HCT116 (cell line): ENCODE measurements around the gene C16orf74. TPM values are rescaled to one million over a fixed set of nuclear protein-coding genes. Genes with fewer than 3 reads are reported as not detected.

Source experiments
- ATAC-seq: fragments of 200-7000 bp; cut with Tn5 transposase; 2 replicates; pipeline ENCODE4 v1.9.1; 2020; ENCODE audit warnings: mild to moderate bottlenecking, moderate library complexity
- BruUV-seq: library from RNA; stranded (reverse); fragments of 400-500 nt; replicated peaks from 2 replicates; lab custom pipeline; 2021; lab: Mats Ljungman, UMichigan
- CTCF ChIA-PET: fragments of 300-600 bp; sonication (Branson Sonifier 250); formaldehyde crosslinking; loops from one replicate; lab custom pipeline; 2021; ENCODE audit warnings: antibody characterized with exemption; lab: Charles Lee
- POLR2A ChIA-PET: fragments of 300-600, 350-600 bp; sonication (Branson Sonifier 250); formaldehyde crosslinking; loops from one replicate; lab custom pipeline; 2021; ENCODE audit warnings: antibody characterized with exemption; lab: Charles Lee
- RAD21 ChIA-PET, 2 experiments: fragments of 300-600 bp; sonication (Branson Sonifier 250); formaldehyde crosslinking; loops; one replicate each; lab custom pipeline; 2023; ENCODE audit warnings: low total read pairs in 2 of 2; ENCODE audit not compliant: uncharacterized antibody in 2 of 2, unreplicated experiment in 2 of 2, low non-redundant PET in 1 of 2; lab: Charles Lee
- DNase-seq: peaks from one replicate; pipeline ENCODE4 v3.0.0-alpha.2; 2010; ENCODE audit warnings: low read depth, low spot score
- H2AFZ ChIP-seq: fragments of 200-600 bp; shearing (Covaris generic), sonication (generic); 2 replicates; pipeline ENCODE4 v1.6.1; 2017; ENCODE audit warnings: low read depth, mixed run types, mixed read lengths, antibody characterized with exemption, low read length; ENCODE audit not compliant: poor library complexity, severe bottlenecking
- H3K27ac ChIP-seq: 2 replicates; pipeline ENCODE4 v1.5.1; 2012; ENCODE audit warnings: low read depth, low read length
- H3K27me3 ChIP-seq: fragments of 200-600 bp; sonication (generic); 2 replicates; pipeline ENCODE4 v1.6.1; 2016; ENCODE audit warnings: mixed run types, low read length, mixed read lengths; ENCODE audit not compliant: insufficient read depth
- H3K36me3 ChIP-seq, 2 experiments: fragments of 200-500 bp in 1 of 2; fragments of 200-600 bp in 1 of 2; sonication (Bioruptor generic) in 1 of 2; sonication (generic) in 1 of 2; 2 replicates each; pipeline versions ENCODE4 v1.5.1 to v1.6.1; 2014 to 2016; ENCODE audit warnings: low read length in 2 of 2, inconsistent platforms in 1 of 2, mixed read lengths in 1 of 2, mixed run types in 1 of 2; ENCODE audit not compliant: insufficient read depth in 2 of 2, control insufficient read depth in 1 of 2
- H3K4me1 ChIP-seq, 2 experiments: fragments of 200-600 bp in 1 of 2; sonication (generic) in 1 of 2; 2 replicates each; pipeline versions ENCODE4 v1.5.1 to v1.6.1; 2012 to 2017; ENCODE audit warnings: low read length in 2 of 2, inconsistent platforms in 1 of 2, mild to moderate bottlenecking in 1 of 2, mixed read lengths in 1 of 2, mixed run types in 1 of 2, moderate library complexity in 1 of 2; ENCODE audit not compliant: insufficient read depth in 2 of 2, control insufficient read depth in 1 of 2
- H3K4me2 ChIP-seq: fragments of 200-600 bp; sonication (generic); 2 replicates; pipeline ENCODE4 v1.6.1; 2017; ENCODE audit warnings: mixed run types, low read length, mixed read lengths
- H3K4me3 ChIP-seq, 2 experiments: fragments of 200-600 bp in 1 of 2; sonication (generic) in 1 of 2; replicated peaks in 1 of 2; 2 replicates each; pipeline ENCODE4 v1.5.1; 2011 to 2016; ENCODE audit warnings: low read length in 2 of 2, control low read depth in 1 of 2, low read depth in 1 of 2, mild to moderate bottlenecking in 1 of 2, mixed read lengths in 1 of 2, mixed run types in 1 of 2
- H3K79me2 ChIP-seq: fragments of 200-600 bp; sonication (generic); 2 replicates; pipeline ENCODE4 v1.6.1; 2017; ENCODE audit warnings: mild to moderate bottlenecking, mixed run types, low read length, moderate library complexity, mixed read lengths; ENCODE audit not compliant: insufficient read depth
- H3K9ac ChIP-seq: fragments of 200-600 bp; sonication (generic); 2 replicates; pipeline ENCODE4 v1.6.1; 2016; ENCODE audit warnings: low read length, mixed read lengths
- H3K9me2 ChIP-seq: fragments of 200-600 bp; sonication (generic), shearing (Covaris generic); 2 replicates; pipeline ENCODE4 v1.6.1; 2017; ENCODE audit warnings: mixed run types, mild to moderate bottlenecking, moderate library complexity; ENCODE audit not compliant: insufficient read depth
- H3K9me3 ChIP-seq, 2 experiments: fragments of 200-500 bp in 1 of 2; fragments of 200-600 bp in 1 of 2; sonication (Bioruptor generic) in 1 of 2; sonication (generic) in 1 of 2; 2 replicates each; pipeline ENCODE4 v1.6.1; 2014 to 2017; ENCODE audit warnings: low read length in 2 of 2, mixed read lengths in 2 of 2, inconsistent platforms in 1 of 2, low read depth in 1 of 2, mild to moderate bottlenecking in 1 of 2, mixed run types in 1 of 2, moderate library complexity in 1 of 2; ENCODE audit not compliant: control insufficient read depth in 1 of 2, insufficient read depth in 1 of 2
- H4K20me1 ChIP-seq: fragments of 200-600 bp; sonication (generic), shearing (Covaris generic); 2 replicates; pipeline ENCODE4 v1.6.1; 2017; ENCODE audit warnings: mixed run types, mild to moderate bottlenecking, moderate library complexity; ENCODE audit not compliant: insufficient read depth
- CBX3 ChIP-seq: IDR thresholded peaks from 2 replicates; pipeline ENCODE4 v1.6.1; 2012; ENCODE audit warnings: low read depth
- CEBPB ChIP-seq: IDR thresholded peaks from 2 replicates; pipeline ENCODE4 v1.6.1; 2012; ENCODE audit warnings: low read depth
- ELF1 ChIP-seq: IDR thresholded peaks from 2 replicates; pipeline ENCODE4 v1.6.1; 2012; ENCODE audit warnings: low read depth, borderline replicate concordance
- EZH2 ChIP-seq: fragments of 200-600 bp; sonication (generic); IDR thresholded peaks from 2 replicates; pipeline ENCODE4 v1.6.1; 2017; ENCODE audit warnings: antibody characterized with exemption, mixed run types
- EZH2phosphoT487 ChIP-seq: fragments of 200-600 bp; IDR thresholded peaks from 2 replicates; pipeline ENCODE4 v1.6.1; 2018; ENCODE audit warnings: antibody characterized with exemption, borderline replicate concordance
- FOSL1 ChIP-seq: IDR thresholded peaks from 2 replicates; pipeline ENCODE4 v1.6.1; 2012; ENCODE audit warnings: low read depth
- JUND ChIP-seq: IDR thresholded peaks from 2 replicates; pipeline ENCODE4 v1.6.1; 2012
- POLR2A ChIP-seq: IDR thresholded peaks from 2 replicates; pipeline ENCODE4 v1.7.0; 2011; ENCODE audit warnings: borderline replicate concordance; ENCODE audit not compliant: insufficient read depth, insufficient read length; ENCODE audit errors: extremely low read depth
- POLR2AphosphoS5 ChIP-seq: IDR thresholded peaks from 2 replicates; pipeline ENCODE4 v1.6.1; 2011; ENCODE audit warnings: mild to moderate bottlenecking, low read depth, low read length, moderate library complexity
- RAD21 ChIP-seq: IDR thresholded peaks from 2 replicates; pipeline ENCODE4 v1.6.1; 2012; ENCODE audit warnings: low read depth, mild to moderate bottlenecking
- SIN3A ChIP-seq: IDR thresholded peaks from 2 replicates; pipeline ENCODE4 v1.6.1; 2012; ENCODE audit warnings: low read depth
- SP1 ChIP-seq: IDR thresholded peaks from 2 replicates; pipeline ENCODE4 v1.6.1; 2012; ENCODE audit warnings: low read depth
- SRF ChIP-seq: IDR thresholded peaks from 2 replicates; pipeline ENCODE4 v1.6.1; 2012; ENCODE audit warnings: low read depth
- TCF7L2 ChIP-seq: IDR thresholded peaks from 2 replicates; pipeline ENCODE4 v1.7.0; 2011; ENCODE audit warnings: borderline replicate concordance, inconsistent platforms; ENCODE audit not compliant: insufficient read depth, insufficient read length; ENCODE audit errors: extremely low read depth
- ZFX ChIP-seq: fragments of 450-650 bp; IDR thresholded peaks from 2 replicates; pipeline ENCODE4 v1.6.1; 2017
- ZNF274 ChIP-seq: fragments of 200-500 bp; sonication (Bioruptor generic); IDR thresholded peaks from 2 replicates; pipeline ENCODE4 v1.6.1; 2014; ENCODE audit warnings: mild to moderate bottlenecking, low read depth, low read length, inconsistent platforms
- intact Hi-C: fragments of 100-400 bp; cut with micrococcal nuclease; formaldehyde crosslinking; loops from 2 replicates; pipeline ENCODE4 v1.10.0; 2022
- total RNA-seq: library from RNA; stranded (reverse); gene quantifications from one replicate; pipeline ENCODE4 v1.2.1, GENCODE V29; 2021; ENCODE audit not compliant: unreplicated experiment
- TF ChIP-seq, protein P1 (sequence below): IDR thresholded peaks from 2 replicates; pipeline ENCODE4 v1.6.1; 2012; ENCODE audit warnings: low read depth
- TF ChIP-seq, protein P2 (sequence below): IDR thresholded peaks from 2 replicates; pipeline ENCODE4 v1.6.1; 2012
- TF ChIP-seq, protein P3 (sequence below): IDR thresholded peaks from 2 replicates; pipeline ENCODE4 v1.6.1; 2012

The C16orf74 gene
- total RNA-seq, 1 experiment from 2014 or later: 30.0 TPM

DNA sequence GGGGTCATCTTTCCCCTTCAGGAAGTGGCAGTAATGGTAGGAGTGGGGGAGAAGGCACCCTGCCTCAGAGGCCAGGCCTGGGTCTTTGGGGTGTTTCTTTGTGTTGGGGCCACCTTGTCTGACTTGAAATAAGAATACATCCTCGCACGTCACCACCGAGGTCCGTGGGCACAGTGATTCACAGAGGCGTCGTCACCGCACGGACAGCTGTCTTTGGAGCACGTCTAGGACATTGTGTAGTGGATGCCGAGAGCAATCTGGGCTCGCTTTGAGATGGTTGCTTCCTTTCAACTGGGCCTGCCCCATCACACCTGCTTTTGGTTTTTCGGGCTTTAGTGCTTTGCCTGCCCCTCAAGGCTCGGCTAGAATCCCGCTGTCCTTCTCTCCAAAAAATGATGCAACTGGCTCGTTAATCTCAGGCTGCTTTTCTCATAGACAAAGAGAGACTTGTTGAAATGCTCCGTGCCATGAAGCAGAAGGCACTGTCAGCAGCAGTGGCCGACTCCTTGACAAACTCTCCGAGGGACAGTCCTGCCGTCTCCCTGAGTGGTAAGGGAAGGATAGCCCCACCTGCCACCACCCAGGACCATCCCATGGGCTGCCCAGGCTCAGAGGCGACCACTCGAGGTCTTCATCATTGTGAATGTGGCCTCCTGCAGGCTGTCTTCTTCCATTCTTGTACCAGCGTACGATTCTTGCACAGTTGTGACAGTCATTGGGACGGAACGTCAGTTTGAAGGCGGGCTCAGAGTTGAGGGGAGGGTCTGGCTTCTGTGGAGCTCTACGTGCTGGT lies 86.1 kb downstream of the C16orf74 start:
- CTCF ChIA-PET: no interaction called here
- TF ChIP-seq CEBPB: no peak
- TF ChIP-seq TCF7L2: no peak
- no peak for TF ChIP-seq ELF1
- TF ChIP-seq RAD21: no peak
- no peak for TF ChIP-seq POLR2AphosphoS5
- no peak for TF ChIP-seq SP1
- H3K27me3 ChIP-seq: no peaks in the 10 kb centered on the region
- H3K9me2 ChIP-seq: no peaks in the 10 kb centered on the region
- POLR2A ChIA-PET: no interaction called here
- no peaks in the 10 kb centered on the region for H3K79me2 ChIP-seq
- H2AFZ ChIP-seq: no peak overlapping the region
- H3K4me3 ChIP-seq: no peak overlapping the region
- H3K36me3 ChIP-seq: peaks cover 68% of the 10 kb centered on the region in 2 experiments; a peak in 3 of 4 replicates
- RAD21 ChIA-PET: no interaction called here
- H3K9me3 ChIP-seq: no peaks in the 10 kb centered on the region
- H3K27ac ChIP-seq: no peak overlapping the region
- intact Hi-C loops: no loop called here
- 0 out of 4 replicates have a peak, but pooled peaks cover 0 to 3% of the 10 kb centered on the region in 2 experiments for H3K4me1 ChIP-seq
- H4K20me1 ChIP-seq: peaks cover 2% of the 10 kb centered on the region; the same call in 1 of the 2 replicates
- ATAC-seq (no peak), DNase-seq (no peak)
- BruUV-seq: no TSS peak
- H3K4me2 ChIP-seq: no peak overlapping the region
- no peak overlapping the region for H3K9ac ChIP-seq

DNA sequence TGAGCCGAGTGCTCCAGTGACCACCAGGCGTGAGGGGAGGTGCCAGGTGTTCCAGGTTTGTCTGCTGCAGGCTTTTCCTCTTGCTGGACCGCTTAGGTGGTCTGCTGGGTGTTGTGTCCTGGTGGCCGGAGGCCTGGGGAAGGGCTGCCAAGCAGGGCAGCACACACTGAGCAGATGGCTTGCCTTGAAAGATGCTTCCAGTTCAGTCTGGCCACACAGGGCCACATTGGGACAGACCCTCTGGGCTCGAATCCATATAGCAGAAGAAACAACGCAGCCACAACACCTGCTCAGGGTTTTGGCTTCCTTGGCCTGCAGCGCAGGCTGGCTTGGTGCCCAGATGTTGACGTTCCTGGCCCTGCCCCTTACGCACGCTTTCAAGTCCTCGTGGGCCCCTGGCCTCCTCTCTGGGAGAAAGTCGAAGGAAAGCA lies 87.0 kb downstream of the C16orf74 start:
- ATAC-seq: no peak
- no peak overlapping the region for H3K4me3 ChIP-seq
- H3K27ac ChIP-seq: no peak overlapping the region
- ChIA-PET RAD21 (no interaction called here), POLR2A (no interaction called here), CTCF (no interaction called here)
- DNase-seq: no peak
- no peak overlapping the region for H2AFZ ChIP-seq
- no peaks in the 10 kb centered on the region for H3K79me2 ChIP-seq
- no peaks in the 10 kb centered on the region for H4K20me1 ChIP-seq
- 0 out of 4 replicates have a peak, but pooled peaks cover 0 to 3% of the 10 kb centered on the region in 2 experiments for H3K4me1 ChIP-seq
- H3K9me3 ChIP-seq: no peaks in the 10 kb centered on the region
- intact Hi-C loops: no loop called here
- no TSS peak for BruUV-seq
- no peaks in the 10 kb centered on the region for H3K27me3 ChIP-seq
- H3K4me2 ChIP-seq: no peak overlapping the region
- H3K9me2 ChIP-seq: no peaks in the 10 kb centered on the region
- H3K9ac ChIP-seq: no peak overlapping the region
- H3K36me3 ChIP-seq: peaks cover 61 to 69% of the 10 kb centered on the region in 2 experiments; a peak in 3 of 4 replicates
- TF ChIP-seq, protein P1, sequence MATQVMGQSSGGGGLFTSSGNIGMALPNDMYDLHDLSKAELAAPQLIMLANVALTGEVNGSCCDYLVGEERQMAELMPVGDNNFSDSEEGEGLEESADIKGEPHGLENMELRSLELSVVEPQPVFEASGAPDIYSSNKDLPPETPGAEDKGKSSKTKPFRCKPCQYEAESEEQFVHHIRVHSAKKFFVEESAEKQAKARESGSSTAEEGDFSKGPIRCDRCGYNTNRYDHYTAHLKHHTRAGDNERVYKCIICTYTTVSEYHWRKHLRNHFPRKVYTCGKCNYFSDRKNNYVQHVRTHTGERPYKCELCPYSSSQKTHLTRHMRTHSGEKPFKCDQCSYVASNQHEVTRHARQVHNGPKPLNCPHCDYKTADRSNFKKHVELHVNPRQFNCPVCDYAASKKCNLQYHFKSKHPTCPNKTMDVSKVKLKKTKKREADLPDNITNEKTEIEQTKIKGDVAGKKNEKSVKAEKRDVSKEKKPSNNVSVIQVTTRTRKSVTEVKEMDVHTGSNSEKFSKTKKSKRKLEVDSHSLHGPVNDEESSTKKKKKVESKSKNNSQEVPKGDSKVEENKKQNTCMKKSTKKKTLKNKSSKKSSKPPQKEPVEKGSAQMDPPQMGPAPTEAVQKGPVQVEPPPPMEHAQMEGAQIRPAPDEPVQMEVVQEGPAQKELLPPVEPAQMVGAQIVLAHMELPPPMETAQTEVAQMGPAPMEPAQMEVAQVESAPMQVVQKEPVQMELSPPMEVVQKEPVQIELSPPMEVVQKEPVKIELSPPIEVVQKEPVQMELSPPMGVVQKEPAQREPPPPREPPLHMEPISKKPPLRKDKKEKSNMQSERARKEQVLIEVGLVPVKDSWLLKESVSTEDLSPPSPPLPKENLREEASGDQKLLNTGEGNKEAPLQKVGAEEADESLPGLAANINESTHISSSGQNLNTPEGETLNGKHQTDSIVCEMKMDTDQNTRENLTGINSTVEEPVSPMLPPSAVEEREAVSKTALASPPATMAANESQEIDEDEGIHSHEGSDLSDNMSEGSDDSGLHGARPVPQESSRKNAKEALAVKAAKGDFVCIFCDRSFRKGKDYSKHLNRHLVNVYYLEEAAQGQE: no peak
- TF ChIP-seq, protein P2, sequence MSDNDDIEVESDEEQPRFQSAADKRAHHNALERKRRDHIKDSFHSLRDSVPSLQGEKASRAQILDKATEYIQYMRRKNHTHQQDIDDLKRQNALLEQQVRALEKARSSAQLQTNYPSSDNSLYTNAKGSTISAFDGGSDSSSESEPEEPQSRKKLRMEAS: no peak
- no peak for TF ChIP-seq JUND
- TF ChIP-seq TCF7L2: no peak
- TF ChIP-seq ZNF274: no peak
- TF ChIP-seq EZH2phosphoT487: no peak
- TF ChIP-seq RAD21: no peak
- no peak for TF ChIP-seq POLR2A
- TF ChIP-seq CBX3: no peak
- no peak for TF ChIP-seq ZFX
- TF ChIP-seq FOSL1: no peak
- TF ChIP-seq EZH2: no peak
- TF ChIP-seq SP1: no peak
- no peak for TF ChIP-seq CEBPB
- no peak for TF ChIP-seq SIN3A
- TF ChIP-seq, protein P3, sequence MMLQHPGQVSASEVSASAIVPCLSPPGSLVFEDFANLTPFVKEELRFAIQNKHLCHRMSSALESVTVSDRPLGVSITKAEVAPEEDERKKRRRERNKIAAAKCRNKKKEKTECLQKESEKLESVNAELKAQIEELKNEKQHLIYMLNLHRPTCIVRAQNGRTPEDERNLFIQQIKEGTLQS: no peak
- TF ChIP-seq SRF: no peak
